ENCODE measurements around the gene HSPA12B.

GRCh38 chr20:3720068-3720467, 12.4 kb upstream of the HSPA12B start:
- TF ChIP-seq EP300 (IDR thresholded peaks at IDR 0.05) (no peak), CTCF (IDR thresholded peaks at IDR 0.05) (no peak)
